DND-41 (cell line): ENCODE data around the gene BCAP31.

Source experiments
- ATAC-seq: fragments of 200-7000 bp; cut with Tn5 transposase; 3 replicates; pipeline ENCODE4 v1.9.1; 2021; ENCODE audit warnings: low read depth; ENCODE audit not compliant: insufficient read depth
- DNase-seq: peaks from one replicate; pipeline ENCODE4 v3.0.0-alpha.2; 2020
- H2AFZ ChIP-seq: 2 replicates; pipeline ENCODE4 v1.6.0; 2012; ENCODE audit warnings: low read depth, low read length
- H3K27ac ChIP-seq: 2 replicates; pipeline ENCODE4 v1.5.1; 2012; ENCODE audit warnings: low read length, inconsistent platforms
- H3K27me3 ChIP-seq: fragments of 200-600 bp; sonication (generic); 2 replicates; pipeline ENCODE4 v1.6.0; 2012; ENCODE audit warnings: low read length, mild to moderate bottlenecking, inconsistent platforms; ENCODE audit not compliant: insufficient read depth, poor library complexity
- H3K36me3 ChIP-seq: 2 replicates; pipeline ENCODE4 v1.5.1; 2012; ENCODE audit warnings: low read length, inconsistent platforms; ENCODE audit not compliant: insufficient read depth
- H3K4me1 ChIP-seq: 2 replicates; pipeline ENCODE4 v1.5.1; 2012; ENCODE audit warnings: mild to moderate bottlenecking, low read length; ENCODE audit not compliant: insufficient read depth
- H3K4me2 ChIP-seq: 2 replicates; pipeline ENCODE4 v1.6.0; 2012; ENCODE audit warnings: mild to moderate bottlenecking, moderate library complexity, low read length, inconsistent platforms; ENCODE audit not compliant: insufficient read depth
- H3K4me3 ChIP-seq, 2 experiments: fragments of 200-600 bp in 1 of 2; shearing (Covaris generic) in 1 of 2; 2 replicates each; pipeline ENCODE4 v1.5.1; 2012 to 2016; ENCODE audit warnings: inconsistent platforms in 2 of 2, low read length in 2 of 2, mild to moderate bottlenecking in 2 of 2, low read depth in 1 of 2, moderate library complexity in 1 of 2
- H3K79me2 ChIP-seq: 2 replicates; pipeline ENCODE4 v1.6.0; 2012; ENCODE audit warnings: low read length, inconsistent platforms; ENCODE audit not compliant: insufficient read depth
- H3K9ac ChIP-seq: 2 replicates; pipeline ENCODE4 v1.6.0; 2012; ENCODE audit warnings: low read depth, mild to moderate bottlenecking, inconsistent platforms, low read length, moderate library complexity
- H3K9me3 ChIP-seq: 2 replicates; pipeline ENCODE4 v1.5.1; 2012; ENCODE audit warnings: low read length, moderate library complexity, mild to moderate bottlenecking, inconsistent platforms; ENCODE audit not compliant: insufficient read depth, severe bottlenecking
- H4K20me1 ChIP-seq: 2 replicates; pipeline ENCODE4 v1.6.0; 2012; ENCODE audit warnings: low read length; ENCODE audit not compliant: insufficient read depth
- CTCF ChIP-seq: IDR thresholded peaks from 2 replicates; pipeline ENCODE4 v1.5.1; 2012; ENCODE audit warnings: borderline replicate concordance, low read length, moderate library complexity, mild to moderate bottlenecking; ENCODE audit not compliant: poor library complexity, severe bottlenecking; ENCODE audit errors: extremely low read depth
- EZH2 ChIP-seq: IDR thresholded peaks from 3 replicates; pipeline ENCODE4 v1.6.1; 2012; ENCODE audit warnings: borderline replicate concordance, low read depth, mild to moderate bottlenecking, moderate library complexity, low read length, inconsistent platforms; ENCODE audit not compliant: severe bottlenecking

The BCAP31 gene

GRCh38 chrX:153764786-153765137 lies 40.6 kb upstream of the BCAP31 start:
- H2AFZ ChIP-seq: no peak overlapping the region
- H4K20me1 ChIP-seq: peaks cover 4% of the 10 kb centered on the region; the same call in 1 of the 2 replicates
- no peak overlapping the region for H3K9ac ChIP-seq
- TF ChIP-seq CTCF (no peak), EZH2 (no peak)
- DNase-seq (no peak), ATAC-seq (no peak)
- H3K4me2 ChIP-seq: no peak overlapping the region
- H3K4me1 ChIP-seq: peaks cover 24% of the 10 kb centered on the region
- H3K36me3 ChIP-seq: no peaks in the 10 kb centered on the region
- no peaks in the 10 kb centered on the region for H3K9me3 ChIP-seq
- H3K27me3 ChIP-seq: no peaks in the 10 kb centered on the region
- no peaks in the 10 kb centered on the region for H3K79me2 ChIP-seq
- H3K4me3 ChIP-seq: no peak overlapping the region
- H3K27ac ChIP-seq: no peak overlapping the region

DNA sequence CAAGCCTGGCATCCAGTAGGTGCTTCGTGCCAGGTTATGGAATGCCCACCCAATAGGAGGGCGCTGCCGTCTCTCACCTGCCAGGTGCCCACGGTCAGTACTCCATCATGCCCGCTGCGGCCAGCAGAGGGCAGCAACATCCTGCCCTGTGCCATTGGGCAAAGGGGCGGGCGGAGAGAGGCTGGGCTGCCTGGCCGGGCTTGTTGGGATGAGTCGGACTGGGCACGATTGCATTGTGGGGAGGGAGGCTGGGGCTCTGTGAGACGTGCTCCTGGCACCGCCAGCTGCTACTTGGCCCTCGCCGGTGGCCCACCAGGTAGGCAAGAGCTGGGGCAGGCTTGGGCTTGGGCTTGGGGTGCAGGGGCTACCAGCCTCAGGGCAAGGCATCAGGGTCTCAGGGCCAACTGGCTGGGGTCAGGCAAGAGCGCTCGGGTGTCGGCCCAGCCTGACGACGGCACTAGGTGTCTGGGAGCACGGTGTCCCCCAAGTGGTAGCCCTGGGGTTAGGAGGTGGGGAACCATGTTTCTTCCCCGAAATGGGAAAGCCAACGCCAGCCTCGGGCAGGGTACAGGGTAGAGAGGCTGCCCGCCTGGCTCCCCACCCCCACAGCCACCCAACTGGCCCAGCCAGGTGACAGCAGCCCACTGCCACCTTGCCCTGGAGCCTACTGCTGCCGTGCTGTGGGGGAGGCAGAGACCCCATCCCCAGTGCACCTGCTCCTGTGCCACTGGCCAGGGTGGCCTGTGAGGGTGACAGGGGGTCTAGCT lies 40.0 kb upstream of the BCAP31 start, which contains the start of gene PLXNB3:
PLXNB3 (plus strand) TSS at position 261 of the 767 bp plus-strand sequence. CDS start 1,287 bp downstream, outside the sequence.
- no peak within 1 kb of the TSS for H2AFZ ChIP-seq
- H3K4me1 ChIP-seq: peaks cover 24% of the 10 kb centered on the region
- no peak within 1 kb of the TSS for H3K4me3 ChIP-seq
- H3K79me2 ChIP-seq: no peaks in the 10 kb centered on the region
- H3K36me3 ChIP-seq: no peaks in the 10 kb centered on the region
- DNase-seq (peak; percentile 66), ATAC-seq (peak; percentile 66)
- TF ChIP-seq EZH2 (no peak), CTCF (peak; percentile 89)
- H3K9me3 ChIP-seq: no peaks in the 10 kb centered on the region
- peaks cover 4% of the 10 kb centered on the region; the same call in 1 of the 2 replicates for H4K20me1 ChIP-seq
- H3K9ac ChIP-seq: no peak within 1 kb of the TSS
- no peaks in the 10 kb centered on the region for H3K27me3 ChIP-seq
- H3K27ac ChIP-seq: no peak within 1 kb of the TSS
- H3K4me2 ChIP-seq: no peak within 1 kb of the TSS

DNA sequence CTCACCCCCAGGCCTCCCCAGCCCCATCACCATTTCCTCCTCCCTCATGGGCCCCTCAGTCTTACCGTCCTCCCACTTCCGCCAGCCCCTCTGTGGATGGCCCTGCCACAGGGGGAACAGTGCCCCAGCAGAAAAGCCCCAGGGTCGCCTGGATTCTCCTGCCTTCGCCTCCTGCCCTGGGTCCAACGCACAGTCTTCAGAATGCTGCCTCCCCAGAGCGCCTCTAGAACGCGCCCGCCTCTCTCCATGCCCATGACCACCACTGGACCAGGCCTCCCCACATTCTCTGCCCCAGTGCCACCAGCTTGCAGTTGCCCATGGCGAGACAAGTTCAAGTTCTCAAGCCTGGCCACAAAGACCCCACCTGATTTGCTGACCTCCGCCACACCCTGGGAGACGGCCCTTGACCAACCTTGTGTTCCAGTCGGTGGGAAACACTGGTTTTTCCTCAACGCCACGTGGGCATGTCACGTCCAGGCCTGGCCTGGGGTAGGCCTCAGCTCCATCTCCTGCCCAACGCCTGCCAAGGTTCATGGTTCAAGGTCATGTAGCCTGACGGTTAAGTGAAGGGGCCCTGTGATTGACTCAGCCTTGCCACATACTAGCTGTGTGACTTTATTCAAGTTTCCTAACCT lies 39.2 kb upstream of the BCAP31 start:
- Histone ChIP-seq H4K20me1 (peaks cover 4% of the 10 kb centered on the region; the same call in 1 of the 2 replicates), H3K4me3 (no peak overlapping the region), H2AFZ (no peak overlapping the region), H3K27ac (no peak overlapping the region), H3K36me3 (no peaks in the 10 kb centered on the region), H3K4me2 (no peak overlapping the region), H3K79me2 (no peaks in the 10 kb centered on the region), H3K9ac (no peak overlapping the region), H3K4me1 (peaks cover 24% of the 10 kb centered on the region), H3K27me3 (no peaks in the 10 kb centered on the region), H3K9me3 (no peaks in the 10 kb centered on the region)
- ATAC-seq: no peak
- DNase-seq: no peak
- TF ChIP-seq EZH2: no peak
- no peak for TF ChIP-seq CTCF
